ENCODE measurements around the gene SLC6A15. TPM values are rescaled to one million over a fixed set of nuclear protein-coding genes. Genes with fewer than 3 reads are reported as not detected.
A peak's percentile ranks its signal among the peaks of the same experiment; 100 is the strongest.

Gene SLC6A15
- total RNA-seq, 2 donors from 2014 or later: 4.2 to 4.7 TPM

DNA sequence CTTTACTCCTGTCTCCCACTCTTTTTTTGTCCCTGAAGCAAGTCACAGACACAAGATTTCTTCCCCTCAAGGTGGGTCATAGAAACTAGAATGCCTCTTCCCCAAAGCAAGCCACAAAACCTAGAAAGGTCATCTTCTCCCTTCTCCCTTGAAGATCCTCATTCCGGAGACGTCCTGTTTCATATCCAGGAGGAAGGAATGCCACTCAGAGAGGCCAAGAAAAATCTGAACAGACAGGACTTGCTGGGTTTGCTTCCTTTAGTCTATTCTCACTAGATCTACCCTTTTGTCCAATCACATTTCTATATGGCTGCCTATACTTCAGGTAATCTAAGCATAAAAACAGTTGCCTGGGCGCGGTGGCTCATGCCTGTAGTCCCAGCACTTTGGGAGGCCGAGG, 23.7 kb downstream of the SLC6A15 start:
- no peaks in the 10 kb centered on the region for H3K4me1 Mint-ChIP-seq
- WGBS, 2 experiments (ENCODE audit: insufficient coverage in 1 of 2, insufficient read length in 1 of 2): 90 to 96% methylated on average over 3 to 5 of the region's 5 CpGs
- H3K9ac ChIP-seq (ENCODE audit: extremely low read depth, low read length, poor library complexity, severe bottlenecking): no peak overlapping the region
- no peaks in the 10 kb centered on the region for H3K4me1 ChIP-seq (ENCODE audit: control insufficient read depth, insufficient read depth, low read length)
- H3K9me3 Mint-ChIP-seq: no peaks in the 10 kb centered on the region
- no peaks in the 10 kb centered on the region for H3K9me3 ChIP-seq (ENCODE audit: control insufficient read depth, low read length)
- no peak overlapping the region for H3K4me3 Mint-ChIP-seq
- no peak for DNase-seq
- no peaks in the 10 kb centered on the region for H3K36me3 ChIP-seq (ENCODE audit: control insufficient read depth, insufficient read depth, low read length)
- no peaks in the 10 kb centered on the region for H3K27me3 Mint-ChIP-seq (ENCODE audit: insufficient read depth)
- no peaks in the 10 kb centered on the region for H3K27me3 ChIP-seq (ENCODE audit: control insufficient read depth, insufficient read depth, low read length, poor library complexity, severe bottlenecking)
- H3K27ac ChIP-seq (ENCODE audit: low read depth, low read length): no peak overlapping the region
- no peak overlapping the region for H3K27ac Mint-ChIP-seq
- H3K36me3 Mint-ChIP-seq (ENCODE audit: low read depth): no peaks in the 10 kb centered on the region
- H3K4me3 ChIP-seq (ENCODE audit: low read length): no peak overlapping the region
- TF ChIP-seq, protein P1, sequence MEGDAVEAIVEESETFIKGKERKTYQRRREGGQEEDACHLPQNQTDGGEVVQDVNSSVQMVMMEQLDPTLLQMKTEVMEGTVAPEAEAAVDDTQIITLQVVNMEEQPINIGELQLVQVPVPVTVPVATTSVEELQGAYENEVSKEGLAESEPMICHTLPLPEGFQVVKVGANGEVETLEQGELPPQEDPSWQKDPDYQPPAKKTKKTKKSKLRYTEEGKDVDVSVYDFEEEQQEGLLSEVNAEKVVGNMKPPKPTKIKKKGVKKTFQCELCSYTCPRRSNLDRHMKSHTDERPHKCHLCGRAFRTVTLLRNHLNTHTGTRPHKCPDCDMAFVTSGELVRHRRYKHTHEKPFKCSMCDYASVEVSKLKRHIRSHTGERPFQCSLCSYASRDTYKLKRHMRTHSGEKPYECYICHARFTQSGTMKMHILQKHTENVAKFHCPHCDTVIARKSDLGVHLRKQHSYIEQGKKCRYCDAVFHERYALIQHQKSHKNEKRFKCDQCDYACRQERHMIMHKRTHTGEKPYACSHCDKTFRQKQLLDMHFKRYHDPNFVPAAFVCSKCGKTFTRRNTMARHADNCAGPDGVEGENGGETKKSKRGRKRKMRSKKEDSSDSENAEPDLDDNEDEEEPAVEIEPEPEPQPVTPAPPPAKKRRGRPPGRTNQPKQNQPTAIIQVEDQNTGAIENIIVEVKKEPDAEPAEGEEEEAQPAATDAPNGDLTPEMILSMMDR (conservative IDR thresholded peaks at IDR 0.05): no peak

DNA sequence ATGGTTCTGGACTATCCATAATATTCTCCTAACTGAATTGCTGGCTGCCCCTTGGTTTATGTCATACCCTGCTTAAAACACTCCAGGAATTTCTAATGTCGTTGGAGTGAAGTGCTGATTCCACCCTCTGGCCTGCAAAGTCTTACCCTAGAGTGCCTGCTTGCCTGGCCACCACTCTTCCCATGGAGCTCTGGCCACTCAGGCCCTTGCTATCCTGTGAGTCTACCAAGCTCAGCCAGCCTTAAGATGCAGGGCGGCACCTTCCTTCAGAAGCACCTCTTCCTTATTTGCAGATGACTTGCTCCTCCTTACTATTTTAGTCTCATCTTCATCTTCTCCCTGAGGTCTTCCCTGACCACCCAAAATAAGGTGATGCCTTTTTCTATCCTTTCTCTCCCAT, 35.3 kb downstream of the SLC6A15 start:
- Histone ChIP-seq H3K4me3 (ENCODE audit: low read length) (no peak overlapping the region), H3K27me3 (ENCODE audit: control insufficient read depth, insufficient read depth, low read length, poor library complexity, severe bottlenecking) (no peaks in the 10 kb centered on the region), H3K27ac (ENCODE audit: low read depth, low read length) (no peak overlapping the region), H3K36me3 (ENCODE audit: control insufficient read depth, insufficient read depth, low read length) (no peaks in the 10 kb centered on the region), H3K9me3 (ENCODE audit: control insufficient read depth, low read length) (no peaks in the 10 kb centered on the region), H3K9ac (ENCODE audit: extremely low read depth, low read length, poor library complexity, severe bottlenecking) (no peak overlapping the region), H3K4me1 (ENCODE audit: control insufficient read depth, insufficient read depth, low read length) (no peaks in the 10 kb centered on the region)
- Mint-ChIP-seq H3K27me3 (ENCODE audit: insufficient read depth) (no peaks in the 10 kb centered on the region), H3K4me3 (no peak overlapping the region), H3K36me3 (ENCODE audit: low read depth) (no peaks in the 10 kb centered on the region), H3K9me3 (no peaks in the 10 kb centered on the region), H3K4me1 (no peaks in the 10 kb centered on the region), H3K27ac (no peak overlapping the region)
- DNase-seq: peak; percentile 51
- WGBS, 2 experiments (ENCODE audit: insufficient coverage in 1 of 2, insufficient read length in 1 of 2): 70 to 75% methylated on average over 1 to 2 of the region's 2 CpGs
- TF ChIP-seq, protein P1 (conservative IDR thresholded peaks at IDR 0.05): no peak

DNA sequence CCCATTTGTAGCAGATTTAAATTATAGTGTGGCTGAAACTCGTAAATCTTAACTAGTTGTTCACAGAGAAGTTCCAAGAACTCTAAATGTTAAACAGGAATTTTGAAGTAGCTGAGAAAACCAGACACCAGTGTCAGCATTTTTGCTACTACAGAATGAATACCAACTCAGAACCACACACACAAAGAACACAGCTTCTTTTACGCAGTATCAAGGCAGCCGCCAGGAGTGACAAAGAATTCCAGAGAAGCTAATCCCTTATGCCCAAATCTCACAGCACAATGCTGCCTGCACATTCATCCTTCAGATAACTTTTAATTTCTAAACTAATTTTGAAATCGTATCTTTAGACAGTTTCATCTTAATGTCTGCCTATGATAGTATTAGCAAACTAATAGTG, 37.4 kb downstream of the SLC6A15 start:
- H3K27me3 Mint-ChIP-seq (ENCODE audit: insufficient read depth): no peaks in the 10 kb centered on the region
- H3K9ac ChIP-seq (ENCODE audit: extremely low read depth, low read length, poor library complexity, severe bottlenecking): no peak overlapping the region
- no peaks in the 10 kb centered on the region for H3K4me1 Mint-ChIP-seq
- no peak for DNase-seq
- no peaks in the 10 kb centered on the region for H3K36me3 ChIP-seq (ENCODE audit: control insufficient read depth, insufficient read depth, low read length)
- H3K4me3 ChIP-seq (ENCODE audit: low read length): no peak overlapping the region
- H3K4me3 Mint-ChIP-seq: no peak overlapping the region
- no peaks in the 10 kb centered on the region for H3K36me3 Mint-ChIP-seq (ENCODE audit: low read depth)
- 60 to 72% methylated on average over 1 to 3 of the region's 4 CpGs for WGBS, 2 experiments (ENCODE audit: insufficient coverage in 1 of 2, insufficient read length in 1 of 2)
- no peaks in the 10 kb centered on the region for H3K9me3 ChIP-seq (ENCODE audit: control insufficient read depth, low read length)
- no peaks in the 10 kb centered on the region for H3K4me1 ChIP-seq (ENCODE audit: control insufficient read depth, insufficient read depth, low read length)
- no peaks in the 10 kb centered on the region for H3K27me3 ChIP-seq (ENCODE audit: control insufficient read depth, insufficient read depth, low read length, poor library complexity, severe bottlenecking)
- H3K9me3 Mint-ChIP-seq: no peaks in the 10 kb centered on the region
- H3K27ac Mint-ChIP-seq: no peak overlapping the region
- H3K27ac ChIP-seq (ENCODE audit: low read depth, low read length): no peak overlapping the region
- TF ChIP-seq, protein P1 (conservative IDR thresholded peaks at IDR 0.05): no peak
